Nephron progenitor cell (in vitro differentiated cells): Measurements from ENCODE around the gene ITGAD.

Experiments used
- DNase-seq: peaks from one replicate; pipeline ENCODE4 v3.0.0; 2021
- H3K27ac Mint-ChIP-seq: 2 replicates; pipeline ENCODE4 v1.8.0; 2021; ENCODE audit warnings: mild to moderate bottlenecking, moderate library complexity, mixed read lengths
- H3K27me3 Mint-ChIP-seq: 2 replicates; pipeline ENCODE4 v1.8.0; 2021; ENCODE audit warnings: mild to moderate bottlenecking, low read depth, mixed read lengths; ENCODE audit not compliant: poor library complexity
- H3K36me3 Mint-ChIP-seq: 2 replicates; pipeline ENCODE4 v1.8.0; 2021; ENCODE audit warnings: low read depth, mixed read lengths
- H3K4me1 Mint-ChIP-seq: 2 replicates; pipeline ENCODE4 v1.8.0; 2021; ENCODE audit warnings: mixed read lengths
- H3K4me3 Mint-ChIP-seq: 2 replicates; pipeline ENCODE4 v1.8.0; 2021; ENCODE audit warnings: mild to moderate bottlenecking, moderate library complexity, mixed read lengths
- H3K9me3 Mint-ChIP-seq: 2 replicates; pipeline ENCODE4 v1.8.0; 2021; ENCODE audit warnings: mild to moderate bottlenecking, moderate library complexity, mixed read lengths
- TF ChIP-seq, protein P1 (sequence below): fragments of 200-600 bp; sonication (generic); IDR thresholded peaks from 2 replicates; pipeline ENCODE4 v1.5.0; 2021; ENCODE audit warnings: antibody characterized with exemption

Gene ITGAD

DNA sequence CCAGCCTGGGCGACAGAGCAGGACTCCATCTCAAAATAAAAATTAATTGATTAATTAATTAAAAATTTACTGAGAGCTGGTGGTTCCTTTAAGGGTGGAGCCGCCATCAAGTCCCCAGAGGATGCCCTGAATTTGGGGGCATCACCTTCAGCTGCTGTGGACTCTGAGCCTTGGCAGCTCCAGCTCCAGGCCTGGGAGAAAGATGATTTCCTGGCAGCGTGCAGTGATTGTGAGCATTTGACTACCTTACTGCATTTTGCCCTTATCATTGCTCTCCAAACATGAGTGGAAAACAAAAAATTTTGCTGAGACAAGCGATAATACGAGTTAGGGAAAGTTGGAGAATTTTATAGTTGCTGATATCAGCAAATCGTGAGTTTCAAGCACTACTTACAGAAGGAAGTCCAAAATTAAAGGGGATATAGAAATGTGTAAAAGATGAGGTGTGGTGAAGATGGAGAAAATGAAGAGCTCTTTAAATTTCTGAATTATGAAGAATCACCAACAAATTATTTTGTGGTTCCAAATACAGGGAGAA lies 2.6 kb upstream of the ITGAD start:
- Mint-ChIP-seq H3K4me3 (no peak overlapping the region), H3K27me3 (peaks cover 7% of the 10 kb centered on the region), H3K27ac (no peak overlapping the region), H3K36me3 (no peaks in the 10 kb centered on the region), H3K9me3 (no peaks in the 10 kb centered on the region), H3K4me1 (peaks cover 7% of the 10 kb centered on the region)
- no peak for DNase-seq
- TF ChIP-seq, protein P1, sequence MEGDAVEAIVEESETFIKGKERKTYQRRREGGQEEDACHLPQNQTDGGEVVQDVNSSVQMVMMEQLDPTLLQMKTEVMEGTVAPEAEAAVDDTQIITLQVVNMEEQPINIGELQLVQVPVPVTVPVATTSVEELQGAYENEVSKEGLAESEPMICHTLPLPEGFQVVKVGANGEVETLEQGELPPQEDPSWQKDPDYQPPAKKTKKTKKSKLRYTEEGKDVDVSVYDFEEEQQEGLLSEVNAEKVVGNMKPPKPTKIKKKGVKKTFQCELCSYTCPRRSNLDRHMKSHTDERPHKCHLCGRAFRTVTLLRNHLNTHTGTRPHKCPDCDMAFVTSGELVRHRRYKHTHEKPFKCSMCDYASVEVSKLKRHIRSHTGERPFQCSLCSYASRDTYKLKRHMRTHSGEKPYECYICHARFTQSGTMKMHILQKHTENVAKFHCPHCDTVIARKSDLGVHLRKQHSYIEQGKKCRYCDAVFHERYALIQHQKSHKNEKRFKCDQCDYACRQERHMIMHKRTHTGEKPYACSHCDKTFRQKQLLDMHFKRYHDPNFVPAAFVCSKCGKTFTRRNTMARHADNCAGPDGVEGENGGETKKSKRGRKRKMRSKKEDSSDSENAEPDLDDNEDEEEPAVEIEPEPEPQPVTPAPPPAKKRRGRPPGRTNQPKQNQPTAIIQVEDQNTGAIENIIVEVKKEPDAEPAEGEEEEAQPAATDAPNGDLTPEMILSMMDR, result no peak

DNA sequence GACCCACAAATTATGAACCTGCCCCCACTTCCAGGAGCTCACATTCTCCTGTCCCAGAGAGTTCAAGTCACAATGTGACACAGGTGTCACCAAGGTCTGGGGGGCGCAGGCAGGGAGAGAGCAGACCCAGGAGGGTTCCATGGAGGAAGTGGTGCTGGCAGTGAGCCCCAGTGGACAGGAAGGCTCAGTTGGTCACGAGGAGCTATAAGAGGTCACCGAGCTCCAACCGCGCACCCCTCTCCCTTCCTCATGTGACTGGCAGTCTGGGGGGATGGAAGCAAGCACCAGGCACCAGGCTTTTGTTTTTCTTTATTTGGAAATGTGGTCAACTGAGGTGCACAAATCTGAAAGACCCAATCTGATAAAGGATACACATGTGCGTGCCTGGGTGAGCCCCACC lies 2.5 kb downstream of the ITGAD start:
- DNase-seq, result no peak
- H3K27me3 Mint-ChIP-seq, result peaks cover 6% of the 10 kb centered on the region
- no peak overlapping the region for H3K4me3 Mint-ChIP-seq
- no peaks in the 10 kb centered on the region for H3K36me3 Mint-ChIP-seq
- peaks cover 7% of the 10 kb centered on the region for H3K4me1 Mint-ChIP-seq
- no peak overlapping the region for H3K27ac Mint-ChIP-seq
- TF ChIP-seq, protein P1, result no peak
- peaks cover 8% of the 10 kb centered on the region for H3K9me3 Mint-ChIP-seq

DNA sequence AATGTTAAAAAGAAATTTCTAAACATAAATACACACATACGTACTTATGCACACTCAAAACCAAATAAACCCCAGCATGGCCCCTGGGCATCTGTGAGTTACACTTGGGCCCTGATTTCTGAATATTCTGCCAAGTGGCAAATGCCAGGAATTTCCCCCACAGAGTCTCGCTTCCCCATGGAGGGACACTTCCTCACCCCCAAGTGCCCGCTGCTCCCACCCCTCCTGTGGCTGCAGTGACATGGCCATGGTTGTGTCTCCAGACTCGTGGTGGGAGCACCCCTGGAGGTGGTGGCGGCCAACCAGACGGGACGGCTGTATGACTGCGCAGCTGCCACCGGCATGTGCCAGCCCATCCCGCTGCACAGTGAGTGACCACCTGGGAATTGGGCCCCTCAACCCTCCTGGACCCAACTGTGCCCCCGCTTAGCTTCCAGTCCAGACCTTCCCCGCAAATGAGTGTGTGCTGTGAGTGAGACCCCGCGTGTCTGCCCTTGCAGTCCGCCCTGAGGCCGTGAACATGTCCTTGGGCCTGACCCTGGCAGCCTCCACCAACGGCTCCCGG lies 4.0 kb downstream of the ITGAD start:
- H3K4me3 Mint-ChIP-seq, result no peak overlapping the region
- H3K36me3 Mint-ChIP-seq, result no peaks in the 10 kb centered on the region
- H3K9me3 Mint-ChIP-seq, result peaks cover 8% of the 10 kb centered on the region
- DNase-seq, result no peak
- H3K4me1 Mint-ChIP-seq, result peaks cover 7% of the 10 kb centered on the region
- TF ChIP-seq, protein P1, result no peak
- H3K27me3 Mint-ChIP-seq, result peaks cover 6% of the 10 kb centered on the region
- H3K27ac Mint-ChIP-seq, result no peak overlapping the region

DNA sequence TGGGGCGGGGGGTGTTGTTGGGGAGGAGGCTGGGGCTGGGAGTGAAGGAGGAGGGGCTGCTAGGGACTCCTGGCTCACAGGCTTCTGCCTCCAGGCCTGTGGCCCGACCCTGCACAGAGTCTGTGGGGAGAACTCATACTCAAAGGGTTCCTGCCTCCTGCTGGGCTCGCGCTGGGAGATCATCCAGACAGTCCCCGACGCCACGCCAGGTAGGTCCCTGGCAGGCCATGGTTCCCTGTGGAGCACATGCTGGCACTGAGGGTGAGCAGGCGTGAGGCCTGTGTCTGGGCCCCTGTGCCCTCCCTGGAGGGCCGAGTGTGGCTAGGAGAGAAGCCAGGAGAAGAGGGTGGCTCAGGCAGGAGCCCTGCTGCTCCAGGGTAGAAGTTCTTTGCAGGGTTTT lies 4.6 kb downstream of the ITGAD start:
- TF ChIP-seq, protein P1, result no peak
- Mint-ChIP-seq H3K9me3 (peaks cover 8% of the 10 kb centered on the region), H3K4me3 (no peak overlapping the region), H3K27me3 (peaks cover 6% of the 10 kb centered on the region), H3K27ac (no peak overlapping the region), H3K36me3 (no peaks in the 10 kb centered on the region), H3K4me1 (peaks cover 7% of the 10 kb centered on the region)
- DNase-seq, result no peak

DNA sequence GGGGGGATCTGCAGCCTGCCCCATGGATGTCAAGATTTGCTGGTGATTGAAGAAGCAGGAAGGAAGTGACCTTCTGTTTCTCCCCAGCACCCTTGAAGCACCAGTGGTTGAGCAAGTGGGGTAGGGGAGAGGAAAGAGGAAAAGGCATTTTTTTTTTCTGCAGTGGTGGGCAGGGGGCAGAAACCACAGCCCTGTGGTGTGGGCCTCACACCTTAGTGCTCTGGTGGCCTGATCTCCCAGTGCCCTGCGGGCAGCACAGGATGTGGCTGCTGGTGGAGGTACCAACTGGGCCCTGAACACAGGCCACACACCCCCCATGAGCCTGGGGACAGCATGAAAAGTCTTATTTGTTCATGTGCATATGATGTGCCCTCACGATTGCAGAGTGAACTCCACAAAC lies 7.1 kb downstream of the ITGAD start:
- Mint-ChIP-seq H3K4me3 (no peak overlapping the region), H3K9me3 (peaks cover 8% of the 10 kb centered on the region), H3K27me3 (peaks cover 9% of the 10 kb centered on the region), H3K4me1 (no peaks in the 10 kb centered on the region), H3K36me3 (no peaks in the 10 kb centered on the region), H3K27ac (no peak overlapping the region)
- no peak for DNase-seq
- TF ChIP-seq, protein P1, result no peak

DNA sequence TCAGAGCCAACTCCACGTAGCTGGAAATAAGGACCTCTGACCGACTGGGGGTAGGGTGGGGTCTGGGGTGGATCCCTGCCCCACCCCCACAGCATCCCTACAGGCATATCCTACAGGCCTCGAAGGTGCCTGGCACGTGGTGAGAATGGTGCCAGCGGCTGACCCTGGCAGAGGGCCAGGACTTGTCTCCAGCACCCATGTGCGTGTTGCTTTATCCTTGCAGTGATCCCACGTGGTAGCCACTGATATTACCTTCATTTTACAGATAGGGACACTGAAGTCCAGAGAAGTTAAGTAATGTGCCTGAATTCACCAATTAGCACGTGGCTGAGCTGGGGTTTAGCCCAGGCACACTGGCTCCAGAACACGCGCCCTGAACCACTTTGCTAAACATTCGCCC lies 8.3 kb downstream of the ITGAD start:
- Mint-ChIP-seq H3K4me1 (no peaks in the 10 kb centered on the region), H3K9me3 (peaks cover 8% of the 10 kb centered on the region), H3K27ac (no peak overlapping the region), H3K4me3 (no peak overlapping the region), H3K27me3 (peaks cover 9% of the 10 kb centered on the region), H3K36me3 (no peaks in the 10 kb centered on the region)
- DNase-seq, result no peak
- TF ChIP-seq, protein P1, result no peak
